Measurements from ENCODE around the gene ELSPBP1. TPM values are rescaled to one million over a fixed set of nuclear protein-coding genes. Genes with fewer than 3 reads are reported as not detected.

Gene ELSPBP1
- total RNA-seq, 3 donors from 2014 or later: not detected

- H3K36me3 ChIP-seq: no peaks in the 10 kb centered on the region
- DNase-seq (ENCODE audit: low spot score in 2 of 2): no peak
- intact Hi-C loops (cut with DNase I; ENCODE audit: low total_unique reads): no loop called here
Measured at GRCh38 chr19:48006762-48007161, 12.3 kb downstream of the ELSPBP1 start.

GRCh38 chr19:48010932-48011758, 16.7 kb downstream of the ELSPBP1 start:
- Histone ChIP-seq H3K9me3 (peaks cover 0 to 6% of the 10 kb centered on the region in 2 donors), H3K27me3 (peaks cover 0 to 4% of the 10 kb centered on the region in 2 donors), H3K27ac (no peak overlapping the region), H3K4me3 (no peak overlapping the region), H3K36me3 (no peaks in the 10 kb centered on the region), H3K4me1 (no peaks in the 10 kb centered on the region)
- intact Hi-C loops (cut with DNase I; ENCODE audit: low total_unique reads): no loop called here
- no peak for DNase-seq (ENCODE audit: low spot score in 2 of 2)
- TF ChIP-seq POLR2AphosphoS5 (IDR thresholded peaks at IDR 0.05): no peak
- TF ChIP-seq, protein P1, sequence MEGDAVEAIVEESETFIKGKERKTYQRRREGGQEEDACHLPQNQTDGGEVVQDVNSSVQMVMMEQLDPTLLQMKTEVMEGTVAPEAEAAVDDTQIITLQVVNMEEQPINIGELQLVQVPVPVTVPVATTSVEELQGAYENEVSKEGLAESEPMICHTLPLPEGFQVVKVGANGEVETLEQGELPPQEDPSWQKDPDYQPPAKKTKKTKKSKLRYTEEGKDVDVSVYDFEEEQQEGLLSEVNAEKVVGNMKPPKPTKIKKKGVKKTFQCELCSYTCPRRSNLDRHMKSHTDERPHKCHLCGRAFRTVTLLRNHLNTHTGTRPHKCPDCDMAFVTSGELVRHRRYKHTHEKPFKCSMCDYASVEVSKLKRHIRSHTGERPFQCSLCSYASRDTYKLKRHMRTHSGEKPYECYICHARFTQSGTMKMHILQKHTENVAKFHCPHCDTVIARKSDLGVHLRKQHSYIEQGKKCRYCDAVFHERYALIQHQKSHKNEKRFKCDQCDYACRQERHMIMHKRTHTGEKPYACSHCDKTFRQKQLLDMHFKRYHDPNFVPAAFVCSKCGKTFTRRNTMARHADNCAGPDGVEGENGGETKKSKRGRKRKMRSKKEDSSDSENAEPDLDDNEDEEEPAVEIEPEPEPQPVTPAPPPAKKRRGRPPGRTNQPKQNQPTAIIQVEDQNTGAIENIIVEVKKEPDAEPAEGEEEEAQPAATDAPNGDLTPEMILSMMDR (IDR thresholded peaks at IDR 0.05): no peak
- no peak for TF ChIP-seq POLR2A (IDR thresholded peaks at IDR 0.05)

More at GRCh38 chr19:48006762-48007161, 12.3 kb downstream of the ELSPBP1 start:
- H3K9me3 ChIP-seq: peaks cover 0 to 6% of the 10 kb centered on the region in 2 donors
- H3K27me3 ChIP-seq: peaks cover 0 to 7% of the 10 kb centered on the region in 2 donors
- no peak for TF ChIP-seq POLR2AphosphoS5 (IDR thresholded peaks at IDR 0.05)
- H3K4me1 ChIP-seq: no peaks in the 10 kb centered on the region
- H3K4me3 ChIP-seq: no peak overlapping the region
- no peak overlapping the region for H3K27ac ChIP-seq

DNA sequence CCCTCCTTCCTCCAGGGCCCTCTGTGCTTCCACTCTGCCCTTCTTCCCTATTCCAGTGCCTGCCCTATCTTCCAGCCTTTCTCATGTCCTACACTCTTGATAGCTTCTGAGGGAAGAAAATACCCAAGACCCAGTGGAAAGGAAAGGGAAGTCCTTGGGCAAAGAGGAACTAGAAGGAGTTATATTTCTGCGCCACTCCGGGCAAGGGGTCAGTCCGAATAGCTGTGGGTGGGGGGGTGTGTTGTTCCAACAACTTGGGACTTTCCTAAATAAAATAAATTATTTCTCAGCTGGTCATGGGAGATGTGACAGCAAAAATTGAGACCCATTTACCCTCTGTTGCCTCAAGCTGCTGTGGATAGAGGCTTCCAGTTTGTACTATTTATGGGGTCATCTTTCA, 26.3 kb downstream of the ELSPBP1 start:
- H3K9me3 ChIP-seq: no peaks in the 10 kb centered on the region
- no peak overlapping the region for H3K4me3 ChIP-seq
- peaks cover 0 to 21% of the 10 kb centered on the region in 2 donors for H3K27me3 ChIP-seq
- H3K36me3 ChIP-seq: no peaks in the 10 kb centered on the region
- H3K27ac ChIP-seq: no peak overlapping the region
- H3K4me1 ChIP-seq: no peaks in the 10 kb centered on the region
- intact Hi-C loops (cut with DNase I; ENCODE audit: low total_unique reads): no loop called here
- DNase-seq (ENCODE audit: low spot score in 2 of 2): no peak
- TF ChIP-seq POLR2A (IDR thresholded peaks at IDR 0.05) (no peak), POLR2AphosphoS5 (IDR thresholded peaks at IDR 0.05) (no peak)
- TF ChIP-seq, protein P1 (IDR thresholded peaks at IDR 0.05): no peak

- H3K27me3 ChIP-seq: peaks cover 0 to 29% of the 10 kb centered on the region in 2 donors
- H3K4me3 ChIP-seq: no peak overlapping the region
- TF ChIP-seq, protein P1 (IDR thresholded peaks at IDR 0.05): no peak
- TF ChIP-seq POLR2A (IDR thresholded peaks at IDR 0.05) (no peak), POLR2AphosphoS5 (IDR thresholded peaks at IDR 0.05) (no peak)
- H3K27ac ChIP-seq: no peak overlapping the region
- no peak for DNase-seq (ENCODE audit: low spot score in 2 of 2)
- no peaks in the 10 kb centered on the region for H3K4me1 ChIP-seq
- H3K36me3 ChIP-seq: no peaks in the 10 kb centered on the region
- intact Hi-C loops (cut with DNase I; ENCODE audit: low total_unique reads): no loop called here
- H3K9me3 ChIP-seq: no peaks in the 10 kb centered on the region
Measured at GRCh38 chr19:48023011-48023410, 28.6 kb downstream of the ELSPBP1 start.

DNA sequence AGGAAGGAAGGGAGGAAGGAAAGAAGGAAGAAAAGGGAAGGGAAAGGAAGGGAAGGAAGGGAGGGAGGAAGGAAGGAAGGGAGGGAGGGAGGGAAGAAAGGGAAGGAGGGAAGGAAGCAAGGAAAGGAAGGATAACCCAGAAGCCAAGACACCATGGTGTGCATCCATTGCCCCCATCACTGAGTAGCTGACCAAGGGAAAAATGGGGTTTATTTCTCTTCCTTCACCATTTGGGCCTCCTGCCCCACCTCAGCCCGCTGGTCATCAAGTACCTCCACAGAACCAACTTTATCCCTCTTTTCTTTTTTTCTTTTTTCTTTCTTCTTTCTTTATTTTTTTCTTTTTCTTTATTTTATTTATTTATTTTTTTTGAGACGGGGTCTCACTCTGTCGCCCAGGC, 29.1 kb downstream of the ELSPBP1 start:
- H3K9me3 ChIP-seq: no peaks in the 10 kb centered on the region
- H3K27me3 ChIP-seq: peaks cover 0 to 26% of the 10 kb centered on the region in 2 donors
- H3K36me3 ChIP-seq: no peaks in the 10 kb centered on the region
- DNase-seq (ENCODE audit: low spot score in 2 of 2): no peak
- H3K4me1 ChIP-seq: no peaks in the 10 kb centered on the region
- no peak overlapping the region for H3K4me3 ChIP-seq
- H3K27ac ChIP-seq: no peak overlapping the region
- intact Hi-C loops (cut with DNase I; ENCODE audit: low total_unique reads): no loop called here
- TF ChIP-seq POLR2A (IDR thresholded peaks at IDR 0.05): no peak
- TF ChIP-seq, protein P1 (IDR thresholded peaks at IDR 0.05): no peak
